ENCODE measurements around the gene CHSY1.

Gene CHSY1

GRCh38 chr15:101153801-101154656 is 97.8 kb downstream of the CHSY1 start:
- DNase-seq (no peak), ATAC-seq (peak; percentile 23)
- Mint-ChIP-seq H3K27ac (no peak overlapping the region), H3K4me1 (peaks cover 46% of the 10 kb centered on the region), H3K9me3 (no peaks in the 10 kb centered on the region), H3K27me3 (no peaks in the 10 kb centered on the region), H3K4me3 (no peak overlapping the region)

- peak; percentile 63 for ATAC-seq
- peaks cover 46% of the 10 kb centered on the region for H3K4me1 Mint-ChIP-seq
- no peak overlapping the region for H3K27ac Mint-ChIP-seq
- no peak overlapping the region for H3K4me3 Mint-ChIP-seq
- H3K9me3 Mint-ChIP-seq: no peaks in the 10 kb centered on the region
- no peak for DNase-seq
- no peaks in the 10 kb centered on the region for H3K27me3 Mint-ChIP-seq
Observed at GRCh38 chr15:101152914-101153313, 98.9 kb downstream of the CHSY1 start.

GRCh38 chr15:101151288-101151687 is 100.6 kb downstream of the CHSY1 start:
- Mint-ChIP-seq H3K4me3 (no peak overlapping the region), H3K4me1 (peaks cover 45% of the 10 kb centered on the region), H3K27me3 (no peaks in the 10 kb centered on the region), H3K9me3 (no peaks in the 10 kb centered on the region), H3K27ac (peak overlapping the region in 1 of 2 donors; percentile 44)
- DNase-seq (no peak), ATAC-seq (no peak)

GRCh38 chr15:101150723-101151040 is 101.2 kb downstream of the CHSY1 start:
- no peak for ATAC-seq
- DNase-seq: no peak
- Mint-ChIP-seq H3K4me1 (peaks cover 45% of the 10 kb centered on the region), H3K9me3 (no peaks in the 10 kb centered on the region), H3K4me3 (no peak overlapping the region), H3K27ac (no peak overlapping the region), H3K27me3 (no peaks in the 10 kb centered on the region)

- Mint-ChIP-seq H3K9me3 (no peaks in the 10 kb centered on the region), H3K4me1 (peaks cover 45% of the 10 kb centered on the region), H3K4me3 (no peak overlapping the region), H3K27ac (peak overlapping the region in 1 of 2 donors; percentile 77), H3K27me3 (no peaks in the 10 kb centered on the region)
- no peak for DNase-seq
- no peak for ATAC-seq
Observed at GRCh38 chr15:101149864-101150722, 101.8 kb downstream of the CHSY1 start.

- H3K4me1 Mint-ChIP-seq: peaks cover 38% of the 10 kb centered on the region
Observed at GRCh38 chr15:101148881-101149664, 102.8 kb downstream of the CHSY1 start.

GRCh38 chr15:101148166-101148880 is 103.5 kb downstream of the CHSY1 start:
- peak; percentile 40 for ATAC-seq

More at GRCh38 chr15:101148881-101149664, 102.8 kb downstream of the CHSY1 start:
- ATAC-seq: peak; percentile 24
- Mint-ChIP-seq H3K9me3 (no peaks in the 10 kb centered on the region), H3K27me3 (no peaks in the 10 kb centered on the region), H3K27ac (no peak overlapping the region), H3K4me3 (no peak overlapping the region)
- no peak for DNase-seq

GRCh38 chr15:101147181-101147580 is 104.7 kb downstream of the CHSY1 start:
- ATAC-seq: no peak
- Mint-ChIP-seq H3K9me3 (no peaks in the 10 kb centered on the region), H3K4me3 (no peak overlapping the region), H3K27ac (no peak overlapping the region), H3K27me3 (no peaks in the 10 kb centered on the region), H3K4me1 (peaks cover 33% of the 10 kb centered on the region)
- DNase-seq: no peak

More at GRCh38 chr15:101148166-101148880, 103.5 kb downstream of the CHSY1 start:
- no peaks in the 10 kb centered on the region for H3K27me3 Mint-ChIP-seq
- H3K4me1 Mint-ChIP-seq: peaks cover 33% of the 10 kb centered on the region
- DNase-seq: no peak
- no peaks in the 10 kb centered on the region for H3K9me3 Mint-ChIP-seq
- H3K27ac Mint-ChIP-seq: peak overlapping the region in 1 of 2 donors; percentile 24
- no peak overlapping the region for H3K4me3 Mint-ChIP-seq

- no peak for ATAC-seq
- Mint-ChIP-seq H3K4me1 (peaks cover 27% of the 10 kb centered on the region), H3K9me3 (no peaks in the 10 kb centered on the region), H3K4me3 (no peak overlapping the region), H3K27ac (peak overlapping the region in 1 of 2 donors; percentile 14), H3K27me3 (no peaks in the 10 kb centered on the region)
- DNase-seq: no peak
Observed at GRCh38 chr15:101146118-101146702, 105.6 kb downstream of the CHSY1 start.

- Mint-ChIP-seq H3K4me3 (no peak overlapping the region), H3K27me3 (no peaks in the 10 kb centered on the region), H3K9me3 (no peaks in the 10 kb centered on the region), H3K4me1 (peaks cover 18% of the 10 kb centered on the region), H3K27ac (no peak overlapping the region)
- DNase-seq: no peak
- ATAC-seq: no peak
Observed at GRCh38 chr15:101145362-101145761, 106.5 kb downstream of the CHSY1 start.

GRCh38 chr15:101143321-101143720 is 108.5 kb downstream of the CHSY1 start:
- Mint-ChIP-seq H3K4me3 (no peak overlapping the region), H3K9me3 (no peaks in the 10 kb centered on the region), H3K27me3 (no peaks in the 10 kb centered on the region), H3K27ac (no peak overlapping the region), H3K4me1 (peaks cover 15% of the 10 kb centered on the region)
- ATAC-seq (no peak), DNase-seq (no peak)

GRCh38 chr15:101142711-101143110 is 109.1 kb downstream of the CHSY1 start:
- Mint-ChIP-seq H3K9me3 (no peaks in the 10 kb centered on the region), H3K4me1 (peaks cover 12% of the 10 kb centered on the region), H3K27me3 (no peaks in the 10 kb centered on the region), H3K4me3 (no peak overlapping the region), H3K27ac (no peak overlapping the region)
- DNase-seq (no peak), ATAC-seq (no peak)

- ATAC-seq: no peak
- Mint-ChIP-seq H3K4me1 (peaks cover 19% of the 10 kb centered on the region), H3K4me3 (no peak overlapping the region), H3K9me3 (no peaks in the 10 kb centered on the region), H3K27me3 (no peaks in the 10 kb centered on the region), H3K27ac (no peak overlapping the region)
- no peak for DNase-seq
Observed at GRCh38 chr15:101141926-101142527, 109.8 kb downstream of the CHSY1 start.

- Mint-ChIP-seq H3K4me1 (peaks cover 33% of the 10 kb centered on the region), H3K27ac (no peak overlapping the region), H3K4me3 (no peak overlapping the region), H3K9me3 (no peaks in the 10 kb centered on the region), H3K27me3 (no peaks in the 10 kb centered on the region)
- ATAC-seq: no peak
- DNase-seq: no peak
Observed at GRCh38 chr15:101140697-101141065, 111.2 kb downstream of the CHSY1 start.
